Hepatocyte (in vitro differentiated cells): Measurements from ENCODE around the gene PRKCZ.

Experiments
- EZH2phosphoT487 ChIP-seq: fragments of 200-600 bp; sonication (generic); IDR thresholded peaks from one replicate; pipeline ENCODE4 v1.6.1; 2018; ENCODE audit warnings: antibody characterized with exemption, mild to moderate bottlenecking, low read depth, moderate library complexity; ENCODE audit not compliant: unreplicated experiment, severe bottlenecking
- TF ChIP-seq, protein P1 (sequence below): fragments of 200-600 bp; sonication (generic); IDR thresholded peaks from 2 replicates; pipeline ENCODE4 v1.5.1; 2016; ENCODE audit warnings: antibody characterized with exemption, mild to moderate bottlenecking; ENCODE audit not compliant: poor library complexity

DNA sequence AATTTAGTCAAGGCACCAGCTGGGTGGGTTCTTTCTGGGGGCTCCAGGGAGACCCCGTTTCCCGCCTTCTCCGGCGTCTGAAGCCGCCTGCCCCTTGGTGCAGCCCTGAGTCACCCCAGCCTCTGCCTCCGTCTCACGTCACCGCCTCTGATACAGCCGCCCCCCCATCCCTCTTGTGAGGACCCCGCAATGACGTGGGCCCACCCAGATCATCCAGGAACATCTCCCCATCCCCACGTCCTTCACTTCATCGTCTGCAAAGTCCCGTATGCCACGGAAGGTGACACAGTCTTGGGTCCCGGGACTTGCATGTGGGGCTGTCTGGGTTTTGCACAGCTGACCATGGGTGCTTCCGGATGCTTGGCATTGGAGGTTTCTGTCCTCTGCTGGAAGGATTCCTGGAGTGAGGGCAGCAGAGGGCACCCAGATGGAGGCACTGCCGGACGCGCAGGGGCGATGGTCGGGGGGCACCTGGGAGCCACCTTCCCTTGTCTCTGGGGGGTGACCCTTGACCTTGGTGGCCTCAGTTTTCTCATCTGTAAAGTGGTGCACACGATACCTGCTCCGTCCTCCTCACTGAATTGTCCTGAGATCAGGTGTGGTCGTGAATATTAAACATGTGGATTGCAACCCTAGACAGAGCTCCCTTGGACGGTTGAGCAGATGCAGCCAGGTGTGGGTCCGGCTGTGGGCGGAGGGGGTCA is 58.8 kb downstream of the PRKCZ start:
- TF ChIP-seq, protein P1, sequence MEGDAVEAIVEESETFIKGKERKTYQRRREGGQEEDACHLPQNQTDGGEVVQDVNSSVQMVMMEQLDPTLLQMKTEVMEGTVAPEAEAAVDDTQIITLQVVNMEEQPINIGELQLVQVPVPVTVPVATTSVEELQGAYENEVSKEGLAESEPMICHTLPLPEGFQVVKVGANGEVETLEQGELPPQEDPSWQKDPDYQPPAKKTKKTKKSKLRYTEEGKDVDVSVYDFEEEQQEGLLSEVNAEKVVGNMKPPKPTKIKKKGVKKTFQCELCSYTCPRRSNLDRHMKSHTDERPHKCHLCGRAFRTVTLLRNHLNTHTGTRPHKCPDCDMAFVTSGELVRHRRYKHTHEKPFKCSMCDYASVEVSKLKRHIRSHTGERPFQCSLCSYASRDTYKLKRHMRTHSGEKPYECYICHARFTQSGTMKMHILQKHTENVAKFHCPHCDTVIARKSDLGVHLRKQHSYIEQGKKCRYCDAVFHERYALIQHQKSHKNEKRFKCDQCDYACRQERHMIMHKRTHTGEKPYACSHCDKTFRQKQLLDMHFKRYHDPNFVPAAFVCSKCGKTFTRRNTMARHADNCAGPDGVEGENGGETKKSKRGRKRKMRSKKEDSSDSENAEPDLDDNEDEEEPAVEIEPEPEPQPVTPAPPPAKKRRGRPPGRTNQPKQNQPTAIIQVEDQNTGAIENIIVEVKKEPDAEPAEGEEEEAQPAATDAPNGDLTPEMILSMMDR: no peak
- TF ChIP-seq EZH2phosphoT487: no peak
